Activated CD4-positive, CD25-positive, alpha-beta regulatory T cell treated with anti-CD3 and anti-CD28 coated beads, Interleukin-2, amount 50 U/mL, for 24 hours (primary cell): Measurements from ENCODE around the gene POGLUT2.

Experiments used
- ATAC-seq, 2 donors: fragments of 150-1000 bp; cut with Tn5 transposase; one replicate each; pipeline ENCODE4 v1.10.0; 2021; ENCODE audit warnings: mild to moderate bottlenecking in 1 of 2, moderate library complexity in 1 of 2

POGLUT2 gene

DNA sequence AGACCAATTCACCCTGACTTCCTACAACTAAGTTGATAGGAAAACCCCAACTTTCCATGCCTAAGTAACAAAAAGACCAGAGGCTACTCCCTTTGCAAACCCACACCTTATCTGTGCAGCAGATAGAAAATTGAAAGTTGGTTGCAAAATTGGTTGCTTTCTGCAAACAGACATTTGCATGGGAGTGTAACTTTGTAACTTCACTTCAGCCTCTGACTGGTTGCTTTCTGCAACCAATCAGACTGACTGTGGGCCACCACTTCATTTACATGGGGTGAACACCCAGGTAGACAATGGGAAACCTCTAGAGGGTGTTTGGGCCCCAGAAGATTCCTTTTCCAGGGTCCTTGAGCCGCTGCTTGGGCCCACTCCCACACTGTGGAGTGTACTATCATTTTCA, 35.0 kb downstream of the POGLUT2 start:
- ATAC-seq, result no peak

DNA sequence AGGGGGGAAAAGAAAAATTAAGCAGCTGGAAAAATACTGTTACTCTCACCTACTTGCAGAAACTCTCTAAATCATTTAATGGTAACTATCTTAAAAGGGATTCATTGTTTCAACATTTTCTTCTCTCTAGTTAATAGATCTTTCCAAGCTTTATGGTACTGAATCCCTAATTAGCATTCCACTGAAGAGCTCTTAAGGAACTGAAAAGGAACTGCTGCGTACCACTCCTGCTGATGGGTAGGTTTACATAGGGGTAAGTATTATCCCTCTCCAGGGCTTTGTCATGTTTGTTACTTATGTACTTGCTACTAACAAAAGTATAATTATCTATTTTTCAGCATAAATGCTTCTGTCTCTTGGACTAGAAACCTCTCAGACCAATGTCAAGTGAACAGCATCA, 37.7 kb downstream of the POGLUT2 start:
- ATAC-seq, result no peak

DNA sequence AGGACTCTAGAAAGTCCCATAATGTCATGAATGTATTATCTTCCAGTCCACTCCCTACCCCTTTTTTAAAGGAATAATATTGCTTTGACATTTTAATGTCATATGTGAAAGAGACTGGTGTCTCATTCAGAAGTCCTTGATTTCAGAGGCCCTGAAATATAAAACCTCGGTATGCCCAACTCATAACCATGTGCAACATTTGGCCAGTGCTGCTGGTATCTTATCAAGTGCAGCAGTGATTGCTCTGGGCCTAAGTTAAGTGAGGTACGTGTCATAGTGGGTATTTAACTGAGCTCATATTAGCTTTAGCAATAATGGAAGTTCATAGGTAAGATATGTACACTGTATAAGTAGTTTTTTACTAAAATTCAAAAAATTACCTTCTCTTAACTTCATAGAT, 39.9 kb downstream of the POGLUT2 start:
- ATAC-seq, result no peak

GRCh38 chr13:102757006-102757405, 41.8 kb downstream of the POGLUT2 start:
- no peak for ATAC-seq

DNA sequence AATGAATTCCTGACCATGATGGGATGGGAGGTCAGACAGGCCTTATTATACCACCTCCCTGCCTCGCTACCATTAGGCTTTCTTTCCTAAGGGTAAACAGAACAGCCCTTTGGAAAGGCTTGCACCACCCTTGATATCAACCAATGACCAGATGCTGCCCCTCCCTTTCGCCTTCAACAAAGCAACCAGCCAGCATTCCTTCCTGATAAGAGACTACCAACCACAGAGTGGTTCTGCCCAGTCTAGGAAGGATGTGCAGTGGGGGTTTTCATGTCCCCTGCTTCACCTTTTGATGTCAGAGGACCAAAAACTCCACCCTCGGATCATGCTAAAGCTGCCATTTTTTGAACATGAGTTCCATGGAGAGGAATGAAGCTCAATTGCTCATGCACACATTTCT, 46.9 kb downstream of the POGLUT2 start:
- ATAC-seq, result no peak

- ATAC-seq, result no peak
Measured at GRCh38 chr13:102742506-102742905, 56.3 kb downstream of the POGLUT2 start.

GRCh38 chr13:102742101-102742500, 56.7 kb downstream of the POGLUT2 start:
- no peak for ATAC-seq
